HG02852 (cell line): ENCODE measurements around the gene SYNE1.
"Not testable (repeated sequence)": the region's sequence is repeated elsewhere in the genome, so short reads cannot be mapped to it uniquely, and the experiment has no call there.

Experiments
- ATAC-seq: cut with Tn5 transposase; IDR thresholded peaks from one replicate; pipeline ENCODE4 v1.9.1; 2021; ENCODE audit warnings: mild to moderate bottlenecking, moderate library complexity; ENCODE audit not compliant: unreplicated experiment

SYNE1 gene

GRCh38 chr6:152154559-152155356 lies 482.4 kb downstream of the SYNE1 start:
- ATAC-seq, result no peak

DNA sequence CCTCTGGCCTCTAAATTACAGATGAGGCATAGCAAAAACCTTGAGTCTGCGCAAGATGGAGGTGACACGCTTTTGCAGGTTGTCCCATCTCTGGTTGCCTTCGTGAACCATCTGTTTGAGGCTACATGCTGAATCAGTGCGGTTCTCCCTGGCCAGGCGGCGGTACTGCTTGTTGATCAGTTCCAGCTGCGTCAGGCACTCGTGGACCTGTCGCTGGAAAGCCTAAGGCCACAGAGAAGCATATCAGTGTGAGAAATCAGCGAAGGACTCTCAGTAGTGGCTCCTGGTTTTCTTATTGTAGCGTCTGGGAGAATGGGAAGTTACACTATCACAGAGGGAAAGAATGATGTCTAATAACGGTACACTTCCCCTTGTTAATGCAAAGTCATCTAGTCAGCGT lies 485.2 kb downstream of the SYNE1 start:
- no peak for ATAC-seq

DNA sequence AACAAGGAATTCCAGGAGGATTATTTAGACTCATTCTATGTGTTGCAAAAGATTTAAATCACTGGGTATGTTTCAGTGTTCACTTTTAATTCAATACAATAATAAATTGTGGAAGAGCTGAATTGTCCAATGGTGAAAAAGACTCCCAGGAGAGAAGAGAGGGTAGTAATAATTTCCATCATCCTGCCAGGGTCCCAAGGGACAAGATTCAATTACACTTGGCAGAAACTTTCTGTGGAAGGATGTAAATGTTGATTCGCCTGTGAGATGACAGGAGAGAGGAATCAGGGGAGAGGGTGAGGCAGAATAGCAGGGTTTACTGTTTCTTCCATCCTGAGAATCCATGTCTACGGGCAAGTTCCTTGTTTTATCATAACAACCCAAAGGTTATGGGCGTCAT lies 487.0 kb downstream of the SYNE1 start:
- ATAC-seq, result no peak

GRCh38 chr6:152148412-152148811 lies 488.8 kb downstream of the SYNE1 start:
- no peak for ATAC-seq

GRCh38 chr6:152147269-152147668 lies 489.9 kb downstream of the SYNE1 start:
- no peak for ATAC-seq

- no peak for ATAC-seq
Observed at GRCh38 chr6:152146385-152146784, 490.8 kb downstream of the SYNE1 start.

DNA sequence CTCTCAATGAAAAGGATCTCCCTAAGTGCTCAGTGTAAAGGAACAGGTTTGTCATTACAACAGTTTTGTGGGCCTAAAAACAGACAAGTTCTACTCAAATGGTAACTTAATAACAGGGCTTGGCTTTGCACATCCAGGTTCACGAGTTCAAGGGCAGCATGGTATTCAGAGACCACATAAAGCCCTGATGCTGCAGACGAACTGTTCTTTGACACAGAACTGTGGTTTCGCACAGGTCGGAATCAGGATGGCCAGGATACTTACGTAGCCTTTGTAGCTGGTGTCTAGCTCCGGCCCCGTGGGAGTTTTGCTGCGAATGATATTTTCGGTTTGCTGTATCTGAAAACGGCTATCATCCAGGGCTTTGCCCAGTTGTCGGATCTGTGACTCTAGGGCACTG lies 493.8 kb downstream of the SYNE1 start:
- ATAC-seq, result no peak

DNA sequence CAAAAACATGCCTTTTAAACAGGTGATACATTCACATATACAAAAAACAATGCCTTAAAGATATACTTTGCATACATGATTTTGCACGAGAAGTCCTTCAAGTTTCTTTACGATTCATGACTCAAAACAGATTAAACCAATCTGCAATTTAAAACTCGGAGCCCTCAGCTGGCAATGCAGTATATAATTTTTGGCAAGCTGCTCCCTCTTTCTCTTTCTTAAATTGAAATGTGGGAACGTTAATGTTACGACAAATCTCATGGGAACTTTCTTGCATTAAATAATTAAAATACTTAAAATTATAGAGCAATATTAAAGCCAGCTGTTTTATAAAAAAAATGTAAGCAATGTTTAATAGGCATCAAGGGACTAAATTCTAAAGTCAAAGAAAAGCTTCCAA lies 495.1 kb downstream of the SYNE1 start:
- no peak for ATAC-seq

DNA sequence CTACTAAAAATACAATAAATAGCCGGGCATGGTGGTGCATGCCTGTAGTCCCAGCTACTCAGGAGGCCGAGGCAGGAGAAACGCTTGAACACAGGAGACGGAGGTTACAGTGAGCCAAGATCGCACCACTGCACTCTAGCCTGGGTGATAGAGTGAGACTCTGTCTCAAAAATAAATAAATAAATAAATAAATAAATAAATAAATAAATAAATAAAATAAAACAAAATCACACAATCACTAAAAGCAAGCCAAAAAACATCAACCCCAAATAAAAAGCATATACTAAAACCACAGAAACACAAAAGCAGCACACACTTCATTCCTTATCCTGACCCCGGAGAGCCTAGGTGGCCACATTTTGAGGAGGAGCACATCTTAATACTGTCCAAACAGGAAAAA lies 498.8 kb downstream of the SYNE1 start:
- ATAC-seq, result not testable (repeated sequence)

- no peak for ATAC-seq
Observed at GRCh38 chr6:152136449-152136825, 500.7 kb downstream of the SYNE1 start.

GRCh38 chr6:152135755-152136448 lies 501.3 kb downstream of the SYNE1 start:
- ATAC-seq, result no peak

GRCh38 chr6:152130441-152130840 lies 506.7 kb downstream of the SYNE1 start:
- no peak for ATAC-seq

DNA sequence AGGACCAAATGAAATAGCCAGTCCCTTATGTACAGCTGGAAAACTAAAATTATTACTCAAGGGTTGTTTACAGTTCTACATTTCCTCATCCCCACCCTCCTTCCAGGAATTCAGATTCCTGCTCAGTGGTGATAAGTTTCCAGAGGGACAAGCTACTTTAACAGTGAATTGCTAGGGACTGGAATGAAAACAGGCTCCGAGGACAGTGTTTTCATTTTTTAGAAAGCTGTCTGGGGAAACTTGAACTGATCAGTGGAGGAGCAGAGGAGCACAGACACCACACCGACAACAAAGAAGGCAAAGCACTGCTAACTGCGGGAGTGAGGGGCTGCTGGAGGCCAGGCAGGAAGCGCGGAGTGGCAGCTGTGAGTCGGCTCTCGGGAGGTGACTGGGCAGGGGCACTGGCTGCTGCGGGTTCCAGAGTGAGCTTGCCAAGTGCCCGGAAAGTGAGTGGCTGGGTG lies 507.4 kb downstream of the SYNE1 start:
- ATAC-seq, result no peak

DNA sequence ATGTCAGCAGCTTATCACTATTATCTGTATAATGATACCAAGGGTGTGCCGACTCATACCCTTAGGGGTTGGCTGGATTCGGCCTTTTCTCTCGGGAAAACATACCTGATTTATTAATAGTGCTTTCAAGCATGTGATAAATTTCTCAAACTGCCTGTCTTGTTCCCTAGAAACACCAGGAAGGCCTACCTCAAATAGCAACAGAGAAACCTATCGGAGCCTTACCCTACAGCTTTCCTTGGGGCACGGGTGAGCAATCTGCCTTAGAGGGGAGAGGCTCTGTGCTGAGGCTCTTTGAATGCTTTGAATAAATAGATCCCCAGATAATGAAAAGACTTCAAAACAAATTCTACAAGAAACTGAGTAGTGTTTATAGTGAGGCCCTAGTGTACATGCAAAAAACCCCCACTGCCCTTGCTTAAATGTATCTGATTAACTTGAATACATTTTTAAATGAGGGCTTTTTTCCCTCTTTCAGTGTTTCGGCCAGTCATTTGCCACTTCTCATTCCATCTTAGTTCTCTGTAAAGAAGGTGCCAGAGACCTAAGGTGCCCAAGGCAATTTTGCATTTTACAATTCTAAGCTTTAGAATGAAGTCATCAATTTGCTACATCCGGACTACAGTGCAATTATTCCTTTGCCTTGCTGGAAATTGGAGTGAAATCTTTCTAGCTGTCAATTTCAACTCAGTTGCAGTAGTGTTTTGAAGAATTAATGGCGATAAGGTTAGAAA lies 509.6 kb downstream of the SYNE1 start:
- ATAC-seq, result no peak

GRCh38 chr6:152124429-152125074 lies 512.6 kb downstream of the SYNE1 start:
- peak; percentile 78 for ATAC-seq

DNA sequence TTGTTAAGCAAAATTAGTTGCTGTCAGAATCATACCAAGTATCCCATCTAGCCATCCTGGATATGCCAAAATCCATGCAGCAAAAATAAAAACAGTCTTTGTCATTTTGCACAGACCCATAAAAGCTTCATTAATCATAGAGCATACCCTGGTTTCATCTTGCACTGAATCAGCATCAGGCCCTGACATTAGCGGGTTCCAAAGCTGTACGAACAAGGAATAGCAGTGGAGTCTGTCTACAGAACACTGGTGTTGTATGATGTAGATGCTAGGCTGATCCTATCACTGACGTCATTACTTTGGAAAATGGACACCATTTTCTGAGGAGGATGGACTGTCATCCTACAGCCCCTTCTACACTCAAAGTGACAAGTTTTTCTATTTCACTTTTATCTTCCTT lies 514.1 kb downstream of the SYNE1 start:
- ATAC-seq, result no peak

DNA sequence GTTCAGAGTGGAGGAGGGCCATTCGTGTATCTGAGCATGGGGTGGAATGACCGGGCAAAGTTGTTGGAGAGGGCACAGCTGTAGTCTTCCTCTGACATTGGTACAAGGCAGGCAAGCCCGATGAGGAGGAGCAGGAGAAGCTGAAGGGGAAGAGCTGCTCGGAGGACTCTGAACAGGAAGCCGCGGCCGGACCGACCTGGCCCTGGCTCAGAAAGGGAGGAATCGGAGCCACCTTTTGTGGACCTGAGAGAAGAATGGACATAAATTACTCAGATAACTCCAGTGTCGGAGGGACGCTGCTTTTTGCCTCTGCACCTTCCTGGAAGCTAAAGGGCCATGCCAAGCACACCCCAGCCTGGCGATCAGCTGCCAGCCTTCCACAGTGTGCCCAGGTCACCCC lies 514.7 kb downstream of the SYNE1 start:
- no peak for ATAC-seq

DNA sequence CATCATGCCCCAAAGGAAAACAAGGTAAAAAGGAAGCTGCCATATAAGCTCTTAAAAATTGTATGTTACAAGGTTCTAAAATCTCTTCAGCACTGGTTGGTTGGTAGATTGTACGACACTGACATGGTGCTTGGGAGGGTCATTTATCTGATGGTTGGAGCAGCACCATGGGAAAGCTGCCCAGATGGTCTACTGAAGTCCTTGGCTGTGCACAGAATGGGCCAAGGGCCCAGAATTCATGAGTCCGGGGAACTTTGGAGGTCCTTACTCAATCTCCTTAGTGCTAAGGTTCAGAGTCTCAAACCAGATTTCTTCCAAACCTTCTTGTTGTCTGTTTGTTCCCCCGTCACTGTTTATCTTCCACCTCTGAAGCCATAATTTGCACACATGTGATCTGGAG lies 515.3 kb downstream of the SYNE1 start:
- ATAC-seq, result no peak

DNA sequence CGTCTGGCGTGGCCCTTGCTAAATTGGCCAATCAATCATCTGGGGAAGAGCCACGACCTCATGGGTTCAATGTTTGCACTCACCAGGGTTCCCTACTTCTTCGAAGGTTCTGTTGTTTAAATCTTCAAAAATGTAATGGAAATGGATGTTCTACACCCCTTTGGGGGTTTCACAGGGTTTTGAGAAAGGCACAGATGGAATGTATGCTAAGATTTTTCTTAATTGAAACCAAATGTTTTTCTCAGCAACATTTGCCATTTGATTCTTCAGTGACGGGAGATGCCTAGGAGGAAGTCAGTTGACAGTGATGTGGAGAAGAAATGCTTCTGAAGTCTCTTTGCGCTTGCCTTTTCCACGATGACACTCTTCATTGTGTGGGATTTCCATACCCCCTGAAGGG lies 517.3 kb downstream of the SYNE1 start:
- no peak for ATAC-seq

DNA sequence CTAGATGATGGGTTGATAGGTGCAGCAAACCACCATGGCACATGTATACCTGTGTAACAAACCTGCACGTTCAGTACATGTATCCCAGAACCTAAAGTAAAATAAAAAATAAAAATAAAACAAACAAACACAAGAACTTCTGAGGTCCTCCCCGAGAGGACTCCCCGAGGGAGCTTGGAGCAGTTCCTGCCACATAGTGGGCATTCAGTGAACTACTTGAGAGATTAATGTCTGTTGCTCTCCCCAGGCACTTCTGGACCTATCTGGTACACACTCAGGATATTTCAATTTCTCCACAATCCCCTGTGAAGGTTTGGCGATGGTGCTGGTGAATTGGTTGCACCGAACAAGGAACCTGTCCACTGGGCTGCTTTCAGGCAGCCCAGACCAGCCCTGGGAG lies 518.5 kb downstream of the SYNE1 start:
- no peak for ATAC-seq

- ATAC-seq, result no peak
Observed at GRCh38 chr6:152118224-152118623, 518.9 kb downstream of the SYNE1 start.
